Measurements from ENCODE around the gene SLC34A2.

SLC34A2 gene

DNA sequence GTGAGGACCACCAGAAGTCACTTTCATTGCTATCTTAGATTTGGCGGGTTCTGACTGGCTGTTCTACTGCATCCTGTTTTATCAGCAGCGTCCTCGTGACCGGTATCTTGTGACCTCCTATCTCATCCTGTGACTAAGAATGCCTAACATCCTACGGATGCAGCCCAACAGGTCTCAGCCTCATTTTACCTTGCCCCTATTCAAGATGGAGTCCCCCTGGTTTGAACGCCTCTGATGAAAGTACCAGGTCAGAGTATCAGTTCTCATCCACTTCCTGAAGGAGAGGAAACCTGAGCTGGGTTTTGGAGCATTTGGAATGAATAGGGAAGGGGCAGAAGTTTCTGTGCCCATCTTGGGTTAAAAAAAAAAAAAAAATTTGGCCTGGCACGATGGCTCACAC, 70.2 kb downstream of the SLC34A2 start:
- POLR2A ChIA-PET (ENCODE audit: low non-redundant PET): no interaction called here
- TF ChIP-seq, protein P1, sequence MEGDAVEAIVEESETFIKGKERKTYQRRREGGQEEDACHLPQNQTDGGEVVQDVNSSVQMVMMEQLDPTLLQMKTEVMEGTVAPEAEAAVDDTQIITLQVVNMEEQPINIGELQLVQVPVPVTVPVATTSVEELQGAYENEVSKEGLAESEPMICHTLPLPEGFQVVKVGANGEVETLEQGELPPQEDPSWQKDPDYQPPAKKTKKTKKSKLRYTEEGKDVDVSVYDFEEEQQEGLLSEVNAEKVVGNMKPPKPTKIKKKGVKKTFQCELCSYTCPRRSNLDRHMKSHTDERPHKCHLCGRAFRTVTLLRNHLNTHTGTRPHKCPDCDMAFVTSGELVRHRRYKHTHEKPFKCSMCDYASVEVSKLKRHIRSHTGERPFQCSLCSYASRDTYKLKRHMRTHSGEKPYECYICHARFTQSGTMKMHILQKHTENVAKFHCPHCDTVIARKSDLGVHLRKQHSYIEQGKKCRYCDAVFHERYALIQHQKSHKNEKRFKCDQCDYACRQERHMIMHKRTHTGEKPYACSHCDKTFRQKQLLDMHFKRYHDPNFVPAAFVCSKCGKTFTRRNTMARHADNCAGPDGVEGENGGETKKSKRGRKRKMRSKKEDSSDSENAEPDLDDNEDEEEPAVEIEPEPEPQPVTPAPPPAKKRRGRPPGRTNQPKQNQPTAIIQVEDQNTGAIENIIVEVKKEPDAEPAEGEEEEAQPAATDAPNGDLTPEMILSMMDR (conservative IDR thresholded peaks at IDR 0.05; ENCODE audit: low read depth): no peak
- CTCF ChIA-PET: interaction anchor here (0.6 kb wide), 1 partner anchor 1210 kb away, joined by 4 read pairs; no protein-coding TSS in a partner anchor
- DNase-seq (ENCODE audit: low spot score): no peak
- H3K27ac ChIP-seq: no peak overlapping the region

DNA sequence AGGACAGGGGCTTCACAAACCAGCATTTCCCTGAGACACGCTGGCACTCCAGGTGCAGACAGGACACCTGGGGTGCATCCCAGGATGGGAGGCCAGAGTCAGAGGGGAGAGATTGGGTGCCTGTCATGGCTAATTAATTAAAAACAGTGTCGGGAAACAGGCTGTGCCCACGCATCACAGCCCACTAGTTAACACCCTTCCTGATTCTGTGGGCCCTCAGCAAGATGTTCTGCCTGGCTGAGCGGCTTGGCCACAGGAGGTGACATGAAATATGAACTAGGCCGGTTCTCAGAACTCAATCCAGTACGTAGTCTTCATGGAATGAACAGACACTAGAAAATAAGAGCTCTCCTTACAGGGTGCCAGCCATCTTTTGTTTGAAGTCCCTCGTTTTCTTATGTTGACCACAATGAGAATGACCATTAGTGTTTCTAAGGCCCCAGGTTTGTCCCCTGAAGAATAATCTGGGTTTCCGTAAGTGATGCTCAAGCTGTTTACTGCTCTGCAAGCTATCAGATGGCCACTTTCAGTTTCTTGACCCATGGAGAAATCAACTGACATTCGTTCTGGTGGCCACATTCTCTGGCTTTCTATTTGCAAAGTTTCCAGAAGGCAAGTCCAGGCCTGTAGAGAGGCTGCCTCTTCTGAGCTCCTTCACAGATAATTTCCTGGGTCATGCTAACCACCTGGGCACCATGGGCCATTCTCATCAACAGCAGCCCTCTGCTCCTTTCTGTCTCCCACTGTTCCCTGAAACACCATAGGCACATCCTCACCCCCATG, 72.3 kb downstream of the SLC34A2 start:
- POLR2A ChIA-PET (ENCODE audit: low non-redundant PET): no interaction called here
- H3K27ac ChIP-seq: no peak overlapping the region
- CTCF ChIA-PET: no interaction called here
- TF ChIP-seq, protein P1 (conservative IDR thresholded peaks at IDR 0.05; ENCODE audit: low read depth): no peak
- no peak for DNase-seq (ENCODE audit: low spot score)

All from RWPE1 (cell line).